ENCODE measurements around the gene RAD18.

GRCh38 chr3:8992854-8993253, 29.6 kb upstream of the RAD18 start:
- TF ChIP-seq POLR2AphosphoS5 (IDR thresholded peaks at IDR 0.05; ENCODE audit: low read depth, low read length) (no peak), TAF1 (IDR thresholded peaks at IDR 0.05; ENCODE audit: borderline replicate concordance, low read depth, low read length) (no peak)
